ENCODE measurements around the gene COL24A1.
"Not testable (repeated sequence)": the region's sequence is repeated elsewhere in the genome, so short reads cannot be mapped to it uniquely, and the experiment has no call there.

COL24A1 gene

DNA sequence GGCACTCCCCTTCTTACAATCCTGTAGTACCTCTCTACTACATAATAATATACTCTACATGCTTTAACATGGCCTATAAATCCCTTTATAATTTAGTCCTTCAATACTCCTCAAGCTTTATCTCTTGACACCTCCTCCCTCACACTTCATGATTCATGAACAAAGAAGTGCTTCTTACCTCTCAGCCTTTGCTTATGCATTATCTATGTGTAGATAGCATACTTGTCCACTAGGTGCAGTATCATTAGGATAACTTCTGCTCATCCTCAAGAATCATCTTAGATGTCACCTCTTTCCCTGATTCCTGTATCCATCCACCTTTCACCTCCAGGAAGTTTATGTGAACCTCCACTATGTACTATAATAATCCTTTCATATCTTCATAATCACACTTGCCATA is 74.4 kb downstream of the COL24A1 start:
- POLR2A ChIA-PET: no interaction called here
- CTCF ChIA-PET: no interaction called here
- no peak for DNase-seq (ENCODE audit: extremely low spot score)
- TF ChIP-seq, protein P1, sequence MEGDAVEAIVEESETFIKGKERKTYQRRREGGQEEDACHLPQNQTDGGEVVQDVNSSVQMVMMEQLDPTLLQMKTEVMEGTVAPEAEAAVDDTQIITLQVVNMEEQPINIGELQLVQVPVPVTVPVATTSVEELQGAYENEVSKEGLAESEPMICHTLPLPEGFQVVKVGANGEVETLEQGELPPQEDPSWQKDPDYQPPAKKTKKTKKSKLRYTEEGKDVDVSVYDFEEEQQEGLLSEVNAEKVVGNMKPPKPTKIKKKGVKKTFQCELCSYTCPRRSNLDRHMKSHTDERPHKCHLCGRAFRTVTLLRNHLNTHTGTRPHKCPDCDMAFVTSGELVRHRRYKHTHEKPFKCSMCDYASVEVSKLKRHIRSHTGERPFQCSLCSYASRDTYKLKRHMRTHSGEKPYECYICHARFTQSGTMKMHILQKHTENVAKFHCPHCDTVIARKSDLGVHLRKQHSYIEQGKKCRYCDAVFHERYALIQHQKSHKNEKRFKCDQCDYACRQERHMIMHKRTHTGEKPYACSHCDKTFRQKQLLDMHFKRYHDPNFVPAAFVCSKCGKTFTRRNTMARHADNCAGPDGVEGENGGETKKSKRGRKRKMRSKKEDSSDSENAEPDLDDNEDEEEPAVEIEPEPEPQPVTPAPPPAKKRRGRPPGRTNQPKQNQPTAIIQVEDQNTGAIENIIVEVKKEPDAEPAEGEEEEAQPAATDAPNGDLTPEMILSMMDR (IDR thresholded peaks at IDR 0.05; ENCODE audit: control extremely low read depth, extremely low read depth, low read depth, missing control alignments): no peak

- DNase-seq (ENCODE audit: extremely low spot score); POLR2A ChIA-PET; CTCF ChIA-PET: not testable (repeated sequence)
These were observed 84.1 kb downstream of the COL24A1 start for GRCh38 chr1:86072474-86072873.

DNA sequence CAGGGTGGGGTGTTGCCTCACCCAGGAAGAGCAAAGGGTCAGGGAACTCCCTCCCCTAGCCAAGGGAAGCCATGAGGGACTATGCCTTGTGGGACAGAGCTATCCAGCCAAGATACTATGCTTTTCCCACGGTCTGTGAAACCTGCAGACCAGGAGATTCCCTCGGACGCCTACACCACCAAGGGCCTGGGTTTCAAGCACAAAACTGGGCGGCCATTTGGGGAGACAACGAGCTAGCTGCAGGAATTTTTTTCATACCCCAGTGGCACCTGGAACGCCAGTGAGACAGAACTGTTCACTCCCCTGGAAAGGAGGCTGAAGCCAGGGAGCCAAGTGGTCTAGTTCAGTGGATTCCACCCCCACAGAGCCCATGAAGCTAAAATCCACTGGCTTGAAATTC is 84.7 kb downstream of the COL24A1 start:
- DNase-seq (ENCODE audit: extremely low spot score); POLR2A ChIA-PET; CTCF ChIA-PET: not testable (repeated sequence)

GRCh38 chr1:86069757-86070145 is 86.8 kb downstream of the COL24A1 start:
- POLR2A ChIA-PET: no interaction called here
- TF ChIP-seq, protein P1 (IDR thresholded peaks at IDR 0.05; ENCODE audit: control extremely low read depth, extremely low read depth, low read depth, missing control alignments): no peak
- no peak for DNase-seq (ENCODE audit: extremely low spot score)
- CTCF ChIA-PET: no interaction called here

- ChIA-PET POLR2A (no interaction called here), CTCF (interaction anchor here (0.9 kb wide), 1 partner anchor 23 kb away, joined by 5 read pairs; no protein-coding TSS in a partner anchor)
- TF ChIP-seq, protein P1 (IDR thresholded peaks at IDR 0.05; ENCODE audit: control extremely low read depth, extremely low read depth, low read depth, missing control alignments): no peak
- no peak for DNase-seq (ENCODE audit: extremely low spot score)
These were observed 87.5 kb downstream of the COL24A1 start for GRCh38 chr1:86068841-86069756.

DNA sequence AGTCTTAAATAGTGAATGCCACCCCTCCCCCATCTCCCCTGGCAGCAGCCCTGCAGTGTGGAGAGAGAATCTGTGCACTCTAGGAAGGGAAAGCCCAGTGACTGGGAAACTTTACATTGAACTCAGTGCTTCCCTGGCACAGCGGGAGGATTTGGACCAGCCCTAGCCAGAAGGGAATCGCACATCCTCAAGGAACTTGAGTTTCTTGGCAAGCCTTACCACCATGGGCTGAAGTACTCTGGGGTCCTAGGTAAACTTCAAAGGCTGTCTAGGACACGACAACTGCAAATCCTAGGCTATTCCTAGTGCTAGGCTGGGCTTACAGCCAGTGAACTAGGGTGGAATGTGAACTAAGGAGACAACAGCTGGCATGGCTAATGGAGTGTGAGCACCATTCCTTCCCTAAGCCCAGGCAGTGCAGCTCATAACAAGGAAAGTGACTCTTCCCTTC is 88.3 kb downstream of the COL24A1 start:
- POLR2A ChIA-PET: no interaction called here
- CTCF ChIA-PET: interaction anchor here (0.9 kb wide), 1 partner anchor 23 kb away, joined by 5 read pairs; no protein-coding TSS in a partner anchor
- no peak for DNase-seq (ENCODE audit: extremely low spot score)
- TF ChIP-seq, protein P1 (IDR thresholded peaks at IDR 0.05; ENCODE audit: control extremely low read depth, extremely low read depth, low read depth, missing control alignments): no peak

DNA sequence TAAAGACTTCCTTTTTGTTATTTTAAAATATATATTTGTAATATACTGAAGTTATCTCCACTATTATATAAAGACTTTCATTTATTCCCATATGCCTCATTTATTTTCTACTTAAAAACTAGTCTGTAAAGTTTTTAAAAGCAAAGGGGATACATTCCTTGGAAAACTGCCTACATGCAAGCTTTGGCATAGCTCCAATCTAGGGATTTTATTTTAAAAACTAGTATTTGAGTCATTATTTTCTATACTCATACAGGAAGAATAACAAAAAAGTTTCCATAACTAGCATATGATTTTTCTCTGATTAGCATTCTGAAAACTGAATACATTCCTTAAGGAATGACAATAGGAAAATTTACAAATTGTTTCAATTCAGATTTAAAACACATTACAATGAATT is 88.9 kb downstream of the COL24A1 start:
- TF ChIP-seq, protein P1 (IDR thresholded peaks at IDR 0.05; ENCODE audit: control extremely low read depth, extremely low read depth, low read depth, missing control alignments): no peak
- ChIA-PET CTCF (no interaction called here), POLR2A (no interaction called here)
- no peak for DNase-seq (ENCODE audit: extremely low spot score)

All from GM10248 (cell line).